Activated CD4-positive, alpha-beta T cell treated with anti-CD3 and anti-CD28 coated beads, Interleukin-2, amount 10 ng/mL, durations not matched to agents 24 days and 14 days (primary cell): ENCODE data around the gene GRID1. TPM values are rescaled to one million over a fixed set of nuclear protein-coding genes. Genes with fewer than 3 reads are reported as not detected.

Experiments used
- DNase-seq: peaks from one replicate; pipeline ENCODE4 v3.0.0; 2022
- H3K27ac Mint-ChIP-seq: one replicate; pipeline ENCODE4 v1.8.0; 2022; ENCODE audit warnings: mild to moderate bottlenecking, mixed read lengths
- H3K27me3 Mint-ChIP-seq: one replicate; pipeline ENCODE4 v1.8.0; 2022; ENCODE audit warnings: mixed read lengths
- H3K36me3 Mint-ChIP-seq: one replicate; pipeline ENCODE4 v1.8.0; 2022; ENCODE audit warnings: low read depth, mild to moderate bottlenecking, mixed read lengths
- H3K4me1 Mint-ChIP-seq: one replicate; pipeline ENCODE4 v1.8.0; 2021; ENCODE audit warnings: mixed read lengths
- H3K4me3 Mint-ChIP-seq: one replicate; pipeline ENCODE4 v1.8.0; 2022; ENCODE audit warnings: mild to moderate bottlenecking, moderate library complexity, mixed read lengths
- H3K9me3 Mint-ChIP-seq: one replicate; pipeline ENCODE4 v1.8.0; 2021; ENCODE audit warnings: mixed read lengths
- intact Hi-C: fragments of 100-400 bp; cut with micrococcal nuclease; formaldehyde crosslinking; loops from one replicate; pipeline ENCODE4 v1.15.1; 2023
- total RNA-seq: library from RNA; stranded (reverse); gene quantifications from 2 replicates; pipeline ENCODE4 v1.2.3, GENCODE V29; 2022

GRID1 gene
- total RNA-seq, 1 donor from 2014 or later = not detected

GRCh38 chr10:85826377-85826776 lies 540.2 kb downstream of the GRID1 start:
- Mint-ChIP-seq H3K4me1 (no peaks in the 10 kb centered on the region), H3K27me3 (no peaks in the 10 kb centered on the region), H3K27ac (no peak overlapping the region), H3K9me3 (no peaks in the 10 kb centered on the region), H3K4me3 (no peak overlapping the region), H3K36me3 (no peaks in the 10 kb centered on the region)
- no peak for DNase-seq
- intact Hi-C loops = no loop called here

GRCh38 chr10:85811405-85811804 lies 555.2 kb downstream of the GRID1 start:
- intact Hi-C loops = no loop called here
- no peak for DNase-seq
- peaks cover 16% of the 10 kb centered on the region for H3K9me3 Mint-ChIP-seq
- H3K4me3 Mint-ChIP-seq = no peak overlapping the region
- no peaks in the 10 kb centered on the region for H3K4me1 Mint-ChIP-seq
- H3K36me3 Mint-ChIP-seq = no peaks in the 10 kb centered on the region
- no peaks in the 10 kb centered on the region for H3K27me3 Mint-ChIP-seq
- no peak overlapping the region for H3K27ac Mint-ChIP-seq

- DNase-seq = no peak
- H3K36me3 Mint-ChIP-seq = no peaks in the 10 kb centered on the region
Measured at GRCh38 chr10:85810674-85811073, 555.9 kb downstream of the GRID1 start.

GRCh38 chr10:85795460-85795859 lies 571.1 kb downstream of the GRID1 start:
- Mint-ChIP-seq H3K4me1 (peaks cover 5% of the 10 kb centered on the region), H3K4me3 (no peak overlapping the region), H3K27ac (no peak overlapping the region)

More at GRCh38 chr10:85810674-85811073, 555.9 kb downstream of the GRID1 start:
- Mint-ChIP-seq H3K27me3 (no peaks in the 10 kb centered on the region), H3K4me3 (no peak overlapping the region), H3K27ac (no peak overlapping the region), H3K9me3 (peaks cover 16% of the 10 kb centered on the region), H3K4me1 (no peaks in the 10 kb centered on the region)
- intact Hi-C loops = no loop called here

GRCh38 chr10:85794553-85794952 lies 572.0 kb downstream of the GRID1 start:
- H3K27me3 Mint-ChIP-seq = peaks cover 6% of the 10 kb centered on the region
- H3K4me3 Mint-ChIP-seq = no peak overlapping the region
- DNase-seq = no peak
- H3K27ac Mint-ChIP-seq = no peak overlapping the region
- peaks cover 5% of the 10 kb centered on the region for H3K4me1 Mint-ChIP-seq
- H3K9me3 Mint-ChIP-seq = no peaks in the 10 kb centered on the region
- H3K36me3 Mint-ChIP-seq = no peaks in the 10 kb centered on the region
- intact Hi-C loops = no loop called here

More at GRCh38 chr10:85795460-85795859, 571.1 kb downstream of the GRID1 start:
- Mint-ChIP-seq H3K36me3 (no peaks in the 10 kb centered on the region), H3K9me3 (no peaks in the 10 kb centered on the region), H3K27me3 (peaks cover 6% of the 10 kb centered on the region)
- intact Hi-C loops = no loop called here
- no peak for DNase-seq

GRCh38 chr10:85792533-85792858 lies 574.1 kb downstream of the GRID1 start:
- peaks cover 3% of the 10 kb centered on the region for H3K27me3 Mint-ChIP-seq
- intact Hi-C loops = no loop called here

GRCh38 chr10:85791818-85792532 lies 574.6 kb downstream of the GRID1 start:
- intact Hi-C loops = no loop called here
- no peak overlapping the region for H3K27ac Mint-ChIP-seq
- no peak for DNase-seq

More at GRCh38 chr10:85792533-85792858, 574.1 kb downstream of the GRID1 start:
- Mint-ChIP-seq H3K4me1 (peaks cover 5% of the 10 kb centered on the region), H3K9me3 (no peaks in the 10 kb centered on the region), H3K36me3 (no peaks in the 10 kb centered on the region), H3K27ac (no peak overlapping the region), H3K4me3 (no peak overlapping the region)
- no peak for DNase-seq

GRCh38 chr10:85789982-85790789 lies 576.4 kb downstream of the GRID1 start:
- Mint-ChIP-seq H3K4me1 (no peaks in the 10 kb centered on the region), H3K9me3 (no peaks in the 10 kb centered on the region), H3K27me3 (no peaks in the 10 kb centered on the region), H3K27ac (no peak overlapping the region), H3K4me3 (no peak overlapping the region), H3K36me3 (no peaks in the 10 kb centered on the region)
- DNase-seq = no peak
- intact Hi-C loops = no loop called here

More at GRCh38 chr10:85791818-85792532, 574.6 kb downstream of the GRID1 start:
- H3K9me3 Mint-ChIP-seq = no peaks in the 10 kb centered on the region
- no peak overlapping the region for H3K4me3 Mint-ChIP-seq
- H3K27me3 Mint-ChIP-seq = peaks cover 3% of the 10 kb centered on the region
- no peaks in the 10 kb centered on the region for H3K36me3 Mint-ChIP-seq
- H3K4me1 Mint-ChIP-seq = peaks cover 5% of the 10 kb centered on the region

GRCh38 chr10:85789125-85789524 lies 577.5 kb downstream of the GRID1 start:
- no peaks in the 10 kb centered on the region for H3K9me3 Mint-ChIP-seq

GRCh38 chr10:85788570-85788969 lies 578.0 kb downstream of the GRID1 start:
- intact Hi-C loops = no loop called here
- H3K27me3 Mint-ChIP-seq = no peaks in the 10 kb centered on the region

More at GRCh38 chr10:85789125-85789524, 577.5 kb downstream of the GRID1 start:
- H3K4me3 Mint-ChIP-seq = no peak overlapping the region
- H3K36me3 Mint-ChIP-seq = no peaks in the 10 kb centered on the region
- no peak for DNase-seq
- no peak overlapping the region for H3K27ac Mint-ChIP-seq
- H3K27me3 Mint-ChIP-seq = no peaks in the 10 kb centered on the region
- H3K4me1 Mint-ChIP-seq = no peaks in the 10 kb centered on the region
- intact Hi-C loops = no loop called here

GRCh38 chr10:85787881-85788280 lies 578.7 kb downstream of the GRID1 start:
- intact Hi-C loops = no loop called here
- no peaks in the 10 kb centered on the region for H3K9me3 Mint-ChIP-seq
- H3K4me3 Mint-ChIP-seq = no peak overlapping the region

More at GRCh38 chr10:85788570-85788969, 578.0 kb downstream of the GRID1 start:
- H3K4me1 Mint-ChIP-seq = no peaks in the 10 kb centered on the region
- H3K36me3 Mint-ChIP-seq = no peaks in the 10 kb centered on the region
- H3K27ac Mint-ChIP-seq = no peak overlapping the region
- no peak overlapping the region for H3K4me3 Mint-ChIP-seq
- no peaks in the 10 kb centered on the region for H3K9me3 Mint-ChIP-seq
- no peak for DNase-seq

GRCh38 chr10:85787393-85787792 lies 579.2 kb downstream of the GRID1 start:
- DNase-seq = no peak

More at GRCh38 chr10:85787881-85788280, 578.7 kb downstream of the GRID1 start:
- no peaks in the 10 kb centered on the region for H3K36me3 Mint-ChIP-seq
- no peak for DNase-seq
- H3K27me3 Mint-ChIP-seq = no peaks in the 10 kb centered on the region
- no peak overlapping the region for H3K27ac Mint-ChIP-seq
- H3K4me1 Mint-ChIP-seq = no peaks in the 10 kb centered on the region

GRCh38 chr10:85786401-85786899 lies 580.1 kb downstream of the GRID1 start:
- Mint-ChIP-seq H3K27me3 (no peaks in the 10 kb centered on the region), H3K27ac (no peak overlapping the region), H3K9me3 (no peaks in the 10 kb centered on the region), H3K4me3 (no peak overlapping the region), H3K36me3 (no peaks in the 10 kb centered on the region), H3K4me1 (no peaks in the 10 kb centered on the region)
- intact Hi-C loops = no loop called here
- no peak for DNase-seq

More at GRCh38 chr10:85787393-85787792, 579.2 kb downstream of the GRID1 start:
- no peaks in the 10 kb centered on the region for H3K9me3 Mint-ChIP-seq
- no peak overlapping the region for H3K27ac Mint-ChIP-seq
- H3K27me3 Mint-ChIP-seq = no peaks in the 10 kb centered on the region
- intact Hi-C loops = no loop called here
- H3K4me1 Mint-ChIP-seq = no peaks in the 10 kb centered on the region
- H3K4me3 Mint-ChIP-seq = no peak overlapping the region
- no peaks in the 10 kb centered on the region for H3K36me3 Mint-ChIP-seq

- Mint-ChIP-seq H3K4me3 (no peak overlapping the region), H3K4me1 (no peaks in the 10 kb centered on the region), H3K27me3 (no peaks in the 10 kb centered on the region), H3K27ac (no peak overlapping the region), H3K36me3 (no peaks in the 10 kb centered on the region), H3K9me3 (no peaks in the 10 kb centered on the region)
- intact Hi-C loops = no loop called here
- DNase-seq = no peak
Measured at GRCh38 chr10:85784792-85785191, 581.8 kb downstream of the GRID1 start.
